MM.1S (cell line): Measurements from ENCODE around the gene ZNF184.

Experiments
- EZH2 ChIP-seq: fragments of 300-600 bp; sonication (generic); optimal IDR thresholded peaks from 2 replicates; pipeline ENCODE3; 2017; ENCODE audit warnings: low read depth, mild to moderate bottlenecking, antibody characterized with exemption, low read length, mixed read lengths
- TF ChIP-seq, protein P1 (sequence below): fragments of 300-600 bp; sonication (generic); IDR thresholded peaks from 2 replicates; pipeline ENCODE4 v1.5.1; 2016; ENCODE audit warnings: antibody characterized with exemption, low read length, mixed read lengths

DNA sequence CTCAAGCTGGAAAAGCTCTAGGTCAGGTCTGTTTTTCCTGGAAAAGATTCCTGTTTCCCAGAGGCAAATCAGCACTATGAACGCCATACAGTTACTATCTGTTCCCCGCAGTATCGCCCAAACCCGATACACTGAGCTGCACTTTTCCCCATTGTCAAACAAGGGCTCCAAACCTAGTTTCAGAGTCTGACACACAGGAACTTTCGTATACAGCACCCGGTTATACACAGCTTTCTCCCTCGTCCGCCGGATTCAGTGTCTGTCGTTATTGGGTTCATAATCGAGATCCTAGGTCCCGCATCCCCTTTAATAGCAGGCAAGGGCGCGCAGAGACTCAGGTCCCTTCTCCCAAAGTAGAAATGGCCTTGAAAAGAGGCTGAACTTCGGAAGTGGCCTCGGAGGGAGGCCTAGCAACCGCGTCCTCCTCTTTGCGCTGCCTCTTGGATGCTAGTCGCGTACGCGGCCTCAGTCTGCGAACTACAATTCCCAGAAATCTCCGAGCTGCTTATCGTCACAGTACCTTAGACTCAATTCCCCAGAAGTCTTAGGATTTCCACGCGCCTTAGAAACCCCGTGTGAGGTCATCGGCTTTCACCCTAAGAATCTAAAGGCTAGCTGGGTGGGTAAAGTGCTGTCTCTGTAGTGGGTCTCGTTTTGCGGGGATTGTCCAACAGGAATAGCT is 50.1 kb downstream of the ZNF184 start:
- TF ChIP-seq, protein P1, sequence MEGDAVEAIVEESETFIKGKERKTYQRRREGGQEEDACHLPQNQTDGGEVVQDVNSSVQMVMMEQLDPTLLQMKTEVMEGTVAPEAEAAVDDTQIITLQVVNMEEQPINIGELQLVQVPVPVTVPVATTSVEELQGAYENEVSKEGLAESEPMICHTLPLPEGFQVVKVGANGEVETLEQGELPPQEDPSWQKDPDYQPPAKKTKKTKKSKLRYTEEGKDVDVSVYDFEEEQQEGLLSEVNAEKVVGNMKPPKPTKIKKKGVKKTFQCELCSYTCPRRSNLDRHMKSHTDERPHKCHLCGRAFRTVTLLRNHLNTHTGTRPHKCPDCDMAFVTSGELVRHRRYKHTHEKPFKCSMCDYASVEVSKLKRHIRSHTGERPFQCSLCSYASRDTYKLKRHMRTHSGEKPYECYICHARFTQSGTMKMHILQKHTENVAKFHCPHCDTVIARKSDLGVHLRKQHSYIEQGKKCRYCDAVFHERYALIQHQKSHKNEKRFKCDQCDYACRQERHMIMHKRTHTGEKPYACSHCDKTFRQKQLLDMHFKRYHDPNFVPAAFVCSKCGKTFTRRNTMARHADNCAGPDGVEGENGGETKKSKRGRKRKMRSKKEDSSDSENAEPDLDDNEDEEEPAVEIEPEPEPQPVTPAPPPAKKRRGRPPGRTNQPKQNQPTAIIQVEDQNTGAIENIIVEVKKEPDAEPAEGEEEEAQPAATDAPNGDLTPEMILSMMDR, result no peak
- no peak for TF ChIP-seq EZH2
